Neuronal stem cell (in vitro differentiated cells): Measurements from ENCODE around the gene ZFP2.

Source experiments
- DNase-seq: peaks from one replicate; pipeline ENCODE4 v3.0.0-alpha.2; 2013; ENCODE audit warnings: low spot score
- H2AFZ ChIP-seq: one replicate; pipeline ENCODE4 v1.6.1; 2013; ENCODE audit warnings: mild to moderate bottlenecking, low read length, inconsistent platforms
- H2AK5ac ChIP-seq: 2 replicates; pipeline ENCODE4 v1.6.1; 2013; ENCODE audit warnings: low read depth, mild to moderate bottlenecking, inconsistent platforms, low read length, moderate library complexity, mixed read lengths
- H2BK120ac ChIP-seq: 2 replicates; pipeline ENCODE4 v1.6.1; 2013; ENCODE audit warnings: low read depth, mild to moderate bottlenecking, inconsistent platforms, low read length, moderate library complexity, mixed read lengths
- H2BK12ac ChIP-seq: one replicate; pipeline ENCODE4 v1.6.1; 2013; ENCODE audit warnings: low read length, inconsistent platforms
- H2BK15ac ChIP-seq: 2 replicates; pipeline ENCODE4 v1.6.1; 2013; ENCODE audit warnings: mild to moderate bottlenecking, low read length, inconsistent platforms, mixed read lengths
- H2BK5ac ChIP-seq: one replicate; pipeline ENCODE4 v1.6.1; 2013; ENCODE audit warnings: inconsistent platforms, mild to moderate bottlenecking, low read length, moderate library complexity
- H3K14ac ChIP-seq: one replicate; pipeline ENCODE4 v1.6.1; 2013; ENCODE audit warnings: low read length, inconsistent platforms
- H3K18ac ChIP-seq: 2 replicates; pipeline ENCODE4 v1.6.1; 2013; ENCODE audit warnings: low read length, inconsistent platforms
- H3K23ac ChIP-seq: 2 replicates; pipeline ENCODE4 v1.6.1; 2013; ENCODE audit warnings: low read depth, mild to moderate bottlenecking, mixed read lengths, low read length, inconsistent platforms; ENCODE audit not compliant: poor library complexity
- H3K27ac ChIP-seq: replicated peaks from 3 replicates; pipeline ENCODE4 v1.5.1; 2013; ENCODE audit warnings: low read length, inconsistent platforms
- H3K27me3 ChIP-seq, 3 experiments: 2 replicates each; pipeline ENCODE4 v1.6.1; 2013; ENCODE audit warnings: low read length in 3 of 3, mild to moderate bottlenecking in 2 of 3, inconsistent platforms in 1 of 3, low read depth in 1 of 3, mixed read lengths in 1 of 3, moderate library complexity in 1 of 3; ENCODE audit not compliant: control insufficient read depth in 3 of 3, insufficient read depth in 3 of 3
- H3K36me3 ChIP-seq, 2 donors: replicated peaks in 1 of 2; 2 replicates each; pipeline ENCODE4 v1.6.1; 2013; ENCODE audit warnings: low read length in 2 of 2; ENCODE audit not compliant: control insufficient read depth in 2 of 2, insufficient read depth in 2 of 2
- H3K4ac ChIP-seq: 2 replicates; pipeline ENCODE4 v1.6.1; 2013; ENCODE audit warnings: inconsistent platforms, mild to moderate bottlenecking, low read length, moderate library complexity
- H3K4me1 ChIP-seq, 2 donors: 1 replicate in 1 of 2; 2 replicates in 1 of 2; pipeline ENCODE4 v1.6.1; 2013; ENCODE audit warnings: low read length in 2 of 2, low read depth in 1 of 2; ENCODE audit not compliant: control insufficient read depth in 2 of 2, insufficient read depth in 1 of 2
- H3K4me2 ChIP-seq: one replicate; pipeline ENCODE4 v1.6.1; 2013; ENCODE audit warnings: mild to moderate bottlenecking, low read length, inconsistent platforms; ENCODE audit not compliant: insufficient read depth, poor library complexity, severe bottlenecking
- H3K4me3 ChIP-seq, 2 donors: 2 replicates each; pipeline ENCODE4 v1.5.1; 2013; ENCODE audit warnings: low read length in 2 of 2, mild to moderate bottlenecking in 2 of 2, inconsistent platforms in 1 of 2, moderate library complexity in 1 of 2
- H3K79me1 ChIP-seq: one replicate; pipeline ENCODE4 v1.6.1; 2013; ENCODE audit warnings: low read depth, mild to moderate bottlenecking, inconsistent platforms, low read length, moderate library complexity
- H3K9ac ChIP-seq: one replicate; pipeline ENCODE4 v1.6.1; 2013; ENCODE audit warnings: mild to moderate bottlenecking, low read depth, low read length, inconsistent platforms; ENCODE audit not compliant: poor library complexity
- H3K9me3 ChIP-seq, 2 donors: replicated peaks in 1 of 2; 2 replicates each; pipeline versions ENCODE3 to v1.6.1; 2013; ENCODE audit warnings: low read length in 2 of 2, mild to moderate bottlenecking in 2 of 2, inconsistent platforms in 1 of 2, low read depth in 1 of 2, mixed read lengths in 1 of 2, moderate library complexity in 1 of 2; ENCODE audit not compliant: control insufficient read depth in 2 of 2, insufficient read depth in 1 of 2
- H4K8ac ChIP-seq: one replicate; pipeline ENCODE4 v1.6.1; 2013; ENCODE audit warnings: low read depth, mild to moderate bottlenecking, inconsistent platforms, low read length, moderate library complexity
- H4K91ac ChIP-seq: one replicate; pipeline ENCODE4 v1.6.1; 2013; ENCODE audit warnings: low read length, low read depth, mild to moderate bottlenecking, inconsistent platforms; ENCODE audit not compliant: poor library complexity
- WGBS, 2 donors: extraction: QIAGEN DNeasy Blood & Tissue Kit; methylation state at CpG; one replicate each; pipeline ENCODE4 v1.1.7; 2013; ENCODE audit warnings: missing lambda C conversion rate in 2 of 2, mixed read lengths in 1 of 2; ENCODE audit not compliant: insufficient read length in 2 of 2, insufficient replicate concordance in 1 of 2; ENCODE audit errors: extremely low coverage in 2 of 2; 5-methylcytosine and 5-hydroxymethylcytosine counted together

The ZFP2 gene

GRCh38 chr5:178940569-178941360 lies 45.1 kb downstream of the ZFP2 start, which contains the start of gene ZNF454:
Gene ZNF454 (plus strand): TSS chr5:178941198. CDS start chr5:178942792, 1,594 bp downstream.
- H3K23ac ChIP-seq, result peak within 1 kb of the TSS; percentile 58
- H3K27me3 ChIP-seq, result peaks cover 0 to 3% (median 0%) of the 10 kb centered on the region in 3 experiments
- H3K9me3 ChIP-seq, result peaks cover 64 to 92% of the 10 kb centered on the region in 2 donors
- H2BK12ac ChIP-seq, result no peak within 1 kb of the TSS
- peak within 1 kb of the TSS; percentile 99 for H2AFZ ChIP-seq
- H2AK5ac ChIP-seq, result no peak within 1 kb of the TSS
- H3K4me1 ChIP-seq, result no peaks in the 10 kb centered on the region
- H4K8ac ChIP-seq, result no peak within 1 kb of the TSS
- DNase-seq, result peak; percentile 86
- peak within 1 kb of the TSS; percentile 91 for H3K9ac ChIP-seq
- no peak within 1 kb of the TSS for H2BK5ac ChIP-seq
- H3K27ac ChIP-seq, result peak within 1 kb of the TSS; percentile 36
- H3K36me3 ChIP-seq, result peaks cover 10 to 13% of the 10 kb centered on the region in 2 donors
- no peak within 1 kb of the TSS for H4K91ac ChIP-seq
- peak within 1 kb of the TSS; percentile 40 for H2BK15ac ChIP-seq
- H3K14ac ChIP-seq, result peak within 1 kb of the TSS; percentile 97
- H3K4me3 ChIP-seq, result peak within 1 kb of the TSS; percentile 88 to 94
- no CpG with 5 or more reads among the region's 69 CpGs for WGBS, 2 donors
- H2BK120ac ChIP-seq, result no peak within 1 kb of the TSS
- H3K4me2 ChIP-seq, result peak within 1 kb of the TSS; percentile 75
- H3K4ac ChIP-seq, result no peak within 1 kb of the TSS
- H3K18ac ChIP-seq, result peak within 1 kb of the TSS; percentile 95
- H3K79me1 ChIP-seq, result no peaks in the 10 kb centered on the region

DNA sequence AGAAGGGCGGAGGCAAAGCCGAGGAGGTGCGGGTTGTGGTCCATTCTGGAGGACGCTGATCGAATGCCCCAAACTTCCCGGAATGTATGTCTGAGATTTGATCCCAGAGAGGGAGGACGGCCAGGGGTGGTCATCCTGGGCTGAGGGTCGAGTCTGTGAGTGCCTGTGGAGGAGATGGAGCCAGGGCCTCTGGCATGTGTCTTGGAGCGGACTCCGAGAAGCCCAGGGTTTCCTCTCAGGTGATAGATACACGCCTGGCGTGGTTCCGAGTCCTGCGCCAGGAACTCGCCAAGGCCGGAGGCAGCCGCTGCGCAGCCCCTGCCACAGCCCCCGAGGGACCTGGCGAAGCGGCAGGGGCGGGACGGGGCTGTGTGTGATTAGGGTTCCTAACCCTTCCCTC lies 45.6 kb downstream of the ZFP2 start:
- no peaks in the 10 kb centered on the region for H3K79me1 ChIP-seq
- H2BK12ac ChIP-seq, result no peak overlapping the region
- H4K91ac ChIP-seq, result no peak overlapping the region
- H3K14ac ChIP-seq, result peak overlapping the region; percentile 91
- H2AK5ac ChIP-seq, result no peak overlapping the region
- H3K4ac ChIP-seq, result no peak overlapping the region
- H3K4me1 ChIP-seq, result no peaks in the 10 kb centered on the region
- peak overlapping the region; percentile 30 for H3K27ac ChIP-seq
- peak overlapping the region; percentile 91 for H3K9ac ChIP-seq
- H3K27me3 ChIP-seq, result peaks cover 0 to 3% (median 0%) of the 10 kb centered on the region in 3 experiments
- DNase-seq, result no peak
- no peak overlapping the region for H2BK120ac ChIP-seq
- H2BK15ac ChIP-seq, result no peak overlapping the region
- no CpG with 5 or more reads among the region's 23 CpGs for WGBS, 2 donors
- H3K18ac ChIP-seq, result peak overlapping the region; percentile 95
- H3K23ac ChIP-seq, result peak overlapping the region; percentile 38
- H3K4me2 ChIP-seq, result peak overlapping the region; percentile 62
- H3K4me3 ChIP-seq, result peak overlapping the region; percentile 87 to 88
- H2AFZ ChIP-seq, result peak overlapping the region; percentile 99
- no peak overlapping the region for H4K8ac ChIP-seq
- no peak overlapping the region for H2BK5ac ChIP-seq
- H3K36me3 ChIP-seq, result peaks cover 13 to 16% of the 10 kb centered on the region in 2 donors
- peaks cover 67 to 87% of the 10 kb centered on the region in 2 donors for H3K9me3 ChIP-seq

DNA sequence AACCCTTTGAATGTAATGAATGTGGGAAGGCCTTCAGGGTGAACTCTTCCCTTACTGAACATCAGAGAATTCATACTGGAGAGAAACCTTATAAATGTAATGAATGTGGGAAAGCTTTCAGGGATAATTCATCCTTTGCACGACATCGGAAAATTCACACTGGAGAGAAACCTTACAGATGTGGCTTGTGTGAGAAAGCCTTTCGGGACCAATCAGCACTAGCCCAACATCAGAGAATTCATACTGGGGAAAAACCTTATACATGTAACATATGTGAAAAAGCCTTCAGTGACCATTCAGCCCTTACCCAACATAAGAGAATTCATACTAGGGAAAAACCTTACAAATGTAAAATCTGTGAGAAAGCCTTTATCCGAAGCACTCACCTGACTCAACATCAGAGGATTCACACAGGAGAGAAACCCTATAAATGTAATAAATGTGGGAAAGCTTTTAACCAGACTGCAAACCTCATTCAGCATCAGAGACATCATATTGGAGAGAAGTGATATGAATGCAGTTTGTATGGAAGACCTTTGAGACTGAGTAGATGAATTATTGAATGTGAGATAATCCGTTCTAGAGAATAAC lies 69.8 kb downstream of the ZFP2 start:
- Histone ChIP-seq H4K91ac (no peak overlapping the region), H3K27me3 (no peaks in the 10 kb centered on the region), H3K79me1 (no peaks in the 10 kb centered on the region), H3K9ac (no peak overlapping the region), H3K4me2 (no peak overlapping the region), H3K18ac (no peak overlapping the region), H3K36me3 (peaks cover 5 to 21% of the 10 kb centered on the region in 2 donors), H3K4me1 (no peaks in the 10 kb centered on the region), H2BK5ac (no peak overlapping the region), H2BK12ac (no peak overlapping the region), H4K8ac (no peak overlapping the region), H3K9me3 (peaks cover 56 to 88% of the 10 kb centered on the region in 2 donors), H2AFZ (no peak overlapping the region), H3K4me3 (no peak overlapping the region), H2BK120ac (no peak overlapping the region), H3K4ac (no peak overlapping the region), H2BK15ac (no peak overlapping the region), H3K14ac (no peak overlapping the region), H3K27ac (no peak overlapping the region), H3K23ac (no peak overlapping the region), H2AK5ac (no peak overlapping the region)
- no CpG with 5 or more reads among the region's 5 CpGs for whole genome bisulfite sequencing, 2 donors
- DNase-seq, result no peak

GRCh38 chr5:178981381-178981780 lies 85.7 kb downstream of the ZFP2 start:
- H3K18ac ChIP-seq, result no peak overlapping the region
- peaks cover 53 to 63% of the 10 kb centered on the region in 2 donors for H3K9me3 ChIP-seq

More at GRCh38 chr5:178981381-178981780, 85.7 kb downstream of the ZFP2 start:
- Histone ChIP-seq H3K14ac (no peak overlapping the region), H2BK5ac (no peak overlapping the region), H3K79me1 (no peaks in the 10 kb centered on the region), H2BK12ac (no peak overlapping the region), H3K4me3 (peak overlapping the region in 1 of 2 donors; percentile 57), H3K23ac (no peak overlapping the region), H3K27me3 (no peaks in the 10 kb centered on the region), H4K8ac (no peak overlapping the region), H2BK15ac (no peak overlapping the region), H2AFZ (no peak overlapping the region), H3K4me1 (no peaks in the 10 kb centered on the region), H3K36me3 (no peaks in the 10 kb centered on the region), H3K4me2 (no peak overlapping the region), H2AK5ac (no peak overlapping the region), H3K27ac (no peak overlapping the region), H3K9ac (no peak overlapping the region), H4K91ac (no peak overlapping the region), H3K4ac (no peak overlapping the region), H2BK120ac (no peak overlapping the region)
- no CpG with 5 or more reads among the region's 15 CpGs for WGBS, 2 donors
- no peak for DNase-seq
